ENCODE data around the gene ELF2. TPM values are rescaled to one million over a fixed set of nuclear protein-coding genes. Genes with fewer than 3 reads are reported as not detected.

ELF2 gene
- total and polyA plus RNA-seq, 2 donors (not counting 1 experiment from before 2014, with no cell fraction given) = 25.1 to 97.5 TPM

DNA sequence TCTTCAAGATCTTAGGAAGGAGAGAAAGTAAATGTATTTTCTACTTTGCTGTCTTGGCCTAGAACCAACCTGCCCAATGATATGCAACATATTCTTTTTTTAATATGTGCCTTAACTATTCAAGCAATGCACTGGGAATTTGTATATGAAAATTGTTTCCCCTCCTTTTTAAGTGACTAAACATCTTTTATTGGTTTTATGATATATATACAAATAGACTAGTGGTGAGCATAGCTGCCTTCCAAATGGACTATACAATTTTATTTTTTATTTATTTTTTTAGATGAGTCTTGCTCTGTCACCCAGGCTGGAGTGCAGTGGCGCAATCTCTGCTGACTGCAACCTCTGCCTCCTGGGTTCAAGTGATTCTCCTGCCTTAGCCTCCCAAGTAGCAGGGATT, 151.2 kb downstream of the ELF2 start:
- Histone ChIP-seq H3K27ac (ENCODE audit: low read length in 2 of 2) (no peak overlapping the region), H3K27me3 (replicated peaks in 1 of 4; ENCODE audit: control extremely low read depth in 1 of 4, control insufficient read depth in 3 of 4, insufficient read depth in 4 of 4, low read length in 3 of 4) (no peaks in the 10 kb centered on the region), H3K9me3 (ENCODE audit: control extremely low read depth in 1 of 3, control insufficient read depth in 2 of 3, insufficient read depth in 1 of 3, low read length in 2 of 3) (no peaks in the 10 kb centered on the region), H3K4me3 (ENCODE audit: control extremely low read depth in 1 of 5, extremely low read depth in 1 of 5, insufficient read depth in 1 of 5, low read depth in 2 of 5, low read length in 4 of 5) (no peak overlapping the region), H3K9ac (ENCODE audit: low read length) (no peak overlapping the region), H3K36me3 (replicated peaks in 1 of 2; ENCODE audit: control extremely low read depth in 1 of 2, control insufficient read depth in 1 of 2, extremely low read depth in 1 of 2, insufficient read depth in 2 of 2, low read length in 1 of 2) (no peaks in the 10 kb centered on the region), H3K4me1 (ENCODE audit: control insufficient read depth in 2 of 2, insufficient read depth in 2 of 2, low read length in 2 of 2) (peaks cover 2% of the 10 kb centered on the region in 2 donors), H3K79me2 (ENCODE audit: control insufficient read depth, insufficient read depth, low read length) (peaks cover 65% of the 10 kb centered on the region), H2AFZ (ENCODE audit: insufficient read depth, low read depth, low read length, poor library complexity, severe bottlenecking) (no peak overlapping the region), H4K20me1 (ENCODE audit: control insufficient read depth, insufficient read depth, low read length, poor library complexity, severe bottlenecking) (peaks cover 17% of the 10 kb centered on the region), H3K4me2 (replicated peaks; ENCODE audit: low read depth, low read length, poor library complexity, severe bottlenecking) (no peak overlapping the region)
- no peaks in the 10 kb centered on the region for H3K9me3 Mint-ChIP-seq (ENCODE audit: insufficient read depth)
- no peak for ATAC-seq (ENCODE audit: low read depth)
- H3K4me3 Mint-ChIP-seq = no peak overlapping the region
- no peaks in the 10 kb centered on the region for H3K27me3 Mint-ChIP-seq
- intact Hi-C loops (cut with micrococcal nuclease) = no loop called here
- ChIA-PET POLR2A (no interaction called here), CTCF (interaction anchor here (0.7 kb wide), 1 partner anchor 152 kb away, joined by 3 read pairs; no protein-coding TSS in a partner anchor)
- 100% methylated on average over 1 of the region's 1 CpG for WGBS (ENCODE audit: insufficient coverage)
- DNase-seq = no peak
- peaks cover 7% of the 10 kb centered on the region for H3K4me1 Mint-ChIP-seq
- no peak overlapping the region for H3K27ac Mint-ChIP-seq
- TF ChIP-seq EZH2 (IDR thresholded peaks at IDR 0.05; ENCODE audit: borderline replicate concordance, insufficient read depth, low read depth, low read length, poor library complexity, severe bottlenecking) = no peak
- TF ChIP-seq, protein P1, sequence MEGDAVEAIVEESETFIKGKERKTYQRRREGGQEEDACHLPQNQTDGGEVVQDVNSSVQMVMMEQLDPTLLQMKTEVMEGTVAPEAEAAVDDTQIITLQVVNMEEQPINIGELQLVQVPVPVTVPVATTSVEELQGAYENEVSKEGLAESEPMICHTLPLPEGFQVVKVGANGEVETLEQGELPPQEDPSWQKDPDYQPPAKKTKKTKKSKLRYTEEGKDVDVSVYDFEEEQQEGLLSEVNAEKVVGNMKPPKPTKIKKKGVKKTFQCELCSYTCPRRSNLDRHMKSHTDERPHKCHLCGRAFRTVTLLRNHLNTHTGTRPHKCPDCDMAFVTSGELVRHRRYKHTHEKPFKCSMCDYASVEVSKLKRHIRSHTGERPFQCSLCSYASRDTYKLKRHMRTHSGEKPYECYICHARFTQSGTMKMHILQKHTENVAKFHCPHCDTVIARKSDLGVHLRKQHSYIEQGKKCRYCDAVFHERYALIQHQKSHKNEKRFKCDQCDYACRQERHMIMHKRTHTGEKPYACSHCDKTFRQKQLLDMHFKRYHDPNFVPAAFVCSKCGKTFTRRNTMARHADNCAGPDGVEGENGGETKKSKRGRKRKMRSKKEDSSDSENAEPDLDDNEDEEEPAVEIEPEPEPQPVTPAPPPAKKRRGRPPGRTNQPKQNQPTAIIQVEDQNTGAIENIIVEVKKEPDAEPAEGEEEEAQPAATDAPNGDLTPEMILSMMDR (IDR thresholded peaks at IDR 0.05) = no peak

DNA sequence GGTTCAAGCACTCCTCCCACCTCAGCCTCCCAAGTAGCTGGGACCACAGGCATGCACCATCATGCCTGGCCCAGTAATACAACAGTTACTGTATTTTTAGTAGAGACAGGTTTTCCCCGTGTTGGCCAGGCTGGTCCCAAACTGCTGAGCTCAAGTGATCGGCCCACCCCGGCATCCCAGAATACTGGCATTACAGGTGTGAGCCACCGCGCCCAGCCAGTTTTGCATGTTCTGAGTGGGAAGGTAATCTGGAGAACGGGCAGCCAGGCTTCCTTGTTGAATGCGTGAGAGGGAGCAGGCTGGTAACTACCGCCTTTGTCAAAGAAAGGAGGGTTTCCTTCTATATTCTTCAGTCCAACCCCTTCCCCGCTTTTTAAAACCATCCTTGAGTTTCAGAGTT, 152.3 kb downstream of the ELF2 start:
- H3K9me3 ChIP-seq (ENCODE audit: control extremely low read depth in 1 of 3, control insufficient read depth in 2 of 3, insufficient read depth in 1 of 3, low read length in 2 of 3) = no peaks in the 10 kb centered on the region
- peaks cover 6% of the 10 kb centered on the region for H4K20me1 ChIP-seq (ENCODE audit: control insufficient read depth, insufficient read depth, low read length, poor library complexity, severe bottlenecking)
- H3K4me3 Mint-ChIP-seq = no peak overlapping the region
- H3K27ac ChIP-seq (ENCODE audit: low read length in 2 of 2) = no peak overlapping the region
- no peak overlapping the region for H3K9ac ChIP-seq (ENCODE audit: low read length)
- intact Hi-C loops (cut with micrococcal nuclease) = no loop called here
- 93% methylated on average over 7 of the region's 9 CpGs for WGBS (ENCODE audit: insufficient coverage)
- H3K27me3 ChIP-seq (replicated peaks in 1 of 4; ENCODE audit: control extremely low read depth in 1 of 4, control insufficient read depth in 3 of 4, insufficient read depth in 4 of 4, low read length in 3 of 4) = no peaks in the 10 kb centered on the region
- H3K9me3 Mint-ChIP-seq (ENCODE audit: insufficient read depth) = no peaks in the 10 kb centered on the region
- peaks cover 6% of the 10 kb centered on the region for H3K4me1 Mint-ChIP-seq
- CTCF ChIA-PET = no interaction called here
- H3K4me3 ChIP-seq (ENCODE audit: control extremely low read depth in 1 of 5, extremely low read depth in 1 of 5, insufficient read depth in 1 of 5, low read depth in 2 of 5, low read length in 4 of 5) = no peak overlapping the region
- POLR2A ChIA-PET = no interaction called here
- H2AFZ ChIP-seq (ENCODE audit: insufficient read depth, low read depth, low read length, poor library complexity, severe bottlenecking) = no peak overlapping the region
- H3K36me3 ChIP-seq (replicated peaks in 1 of 2; ENCODE audit: control extremely low read depth in 1 of 2, control insufficient read depth in 1 of 2, extremely low read depth in 1 of 2, insufficient read depth in 2 of 2, low read length in 1 of 2) = no peaks in the 10 kb centered on the region
- ATAC-seq (ENCODE audit: low read depth) (no peak), DNase-seq (no peak)
- peaks cover 59% of the 10 kb centered on the region for H3K79me2 ChIP-seq (ENCODE audit: control insufficient read depth, insufficient read depth, low read length)
- H3K4me2 ChIP-seq (replicated peaks; ENCODE audit: low read depth, low read length, poor library complexity, severe bottlenecking) = no peak overlapping the region
- TF ChIP-seq EZH2 (IDR thresholded peaks at IDR 0.05; ENCODE audit: borderline replicate concordance, insufficient read depth, low read depth, low read length, poor library complexity, severe bottlenecking) = no peak
- TF ChIP-seq, protein P1 (IDR thresholded peaks at IDR 0.05) = no peak
- H3K4me1 ChIP-seq (ENCODE audit: control insufficient read depth in 2 of 2, insufficient read depth in 2 of 2, low read length in 2 of 2) = no peaks in the 10 kb centered on the region
- H3K27ac Mint-ChIP-seq = no peak overlapping the region
- no peaks in the 10 kb centered on the region for H3K27me3 Mint-ChIP-seq
